ENCODE data around the gene RPL10A.

Gene RPL10A

GRCh38 chr6:35492258-35492973, 24.2 kb downstream of the RPL10A start:
- Mint-ChIP-seq H3K27ac (no peak overlapping the region), H3K27me3 (no peaks in the 10 kb centered on the region), H3K36me3 (no peaks in the 10 kb centered on the region), H3K9me3 (no peaks in the 10 kb centered on the region), H3K4me3 (no peak overlapping the region), H3K4me1 (peaks cover 8% of the 10 kb centered on the region)

- peaks cover 8% of the 10 kb centered on the region for H3K4me1 Mint-ChIP-seq
- H3K27ac Mint-ChIP-seq: no peak overlapping the region
- no peaks in the 10 kb centered on the region for H3K36me3 Mint-ChIP-seq
- no peaks in the 10 kb centered on the region for H3K9me3 Mint-ChIP-seq
- no peak overlapping the region for H3K4me3 Mint-ChIP-seq
- no peaks in the 10 kb centered on the region for H3K27me3 Mint-ChIP-seq
Measured at GRCh38 chr6:35492974-35493284, 24.7 kb downstream of the RPL10A start.

- Mint-ChIP-seq H3K4me3 (no peak overlapping the region), H3K27me3 (no peaks in the 10 kb centered on the region), H3K36me3 (no peaks in the 10 kb centered on the region), H3K27ac (no peak overlapping the region), H3K9me3 (no peaks in the 10 kb centered on the region), H3K4me1 (peaks cover 10% of the 10 kb centered on the region)
Measured at GRCh38 chr6:35493307-35493983, 25.2 kb downstream of the RPL10A start.

GRCh38 chr6:35494161-35494563, 26.0 kb downstream of the RPL10A start:
- Mint-ChIP-seq H3K4me3 (no peak overlapping the region), H3K27me3 (peaks cover 2% of the 10 kb centered on the region), H3K4me1 (peaks cover 14% of the 10 kb centered on the region), H3K27ac (no peak overlapping the region), H3K9me3 (no peaks in the 10 kb centered on the region), H3K36me3 (no peaks in the 10 kb centered on the region)

- no peaks in the 10 kb centered on the region for H3K36me3 Mint-ChIP-seq
- peaks cover 2% of the 10 kb centered on the region for H3K27me3 Mint-ChIP-seq
- H3K4me1 Mint-ChIP-seq: peaks cover 14% of the 10 kb centered on the region
- no peaks in the 10 kb centered on the region for H3K9me3 Mint-ChIP-seq
- peak overlapping the region; percentile 66 for H3K4me3 Mint-ChIP-seq
- peak overlapping the region; percentile 53 for H3K27ac Mint-ChIP-seq
Measured at GRCh38 chr6:35495258-35496035, 27.2 kb downstream of the RPL10A start.

GRCh38 chr6:35496036-35496840, 28.0 kb downstream of the RPL10A start:
- H3K36me3 Mint-ChIP-seq: no peaks in the 10 kb centered on the region

GRCh38 chr6:35496841-35497570, 28.8 kb downstream of the RPL10A start, which contains the start of gene TEAD3:
Gene TEAD3 (minus strand): TSS chr6:35497079.
- Mint-ChIP-seq H3K4me1 (peaks cover 14% of the 10 kb centered on the region), H3K9me3 (no peaks in the 10 kb centered on the region), H3K27me3 (peaks cover 4% of the 10 kb centered on the region), H3K36me3 (no peaks in the 10 kb centered on the region), H3K4me3 (peak within 1 kb of the TSS; percentile 87), H3K27ac (no peak within 1 kb of the TSS)

More at GRCh38 chr6:35496036-35496840, 28.0 kb downstream of the RPL10A start:
- H3K4me3 Mint-ChIP-seq: peak overlapping the region; percentile 66
- H3K9me3 Mint-ChIP-seq: no peaks in the 10 kb centered on the region
- peaks cover 14% of the 10 kb centered on the region for H3K4me1 Mint-ChIP-seq
- H3K27me3 Mint-ChIP-seq: peaks cover 2% of the 10 kb centered on the region
- no peak overlapping the region for H3K27ac Mint-ChIP-seq

- peaks cover 12% of the 10 kb centered on the region for H3K4me1 Mint-ChIP-seq
- H3K4me3 Mint-ChIP-seq: peak overlapping the region; percentile 87
- H3K27ac Mint-ChIP-seq: no peak overlapping the region
- peaks cover 4% of the 10 kb centered on the region for H3K27me3 Mint-ChIP-seq
- H3K9me3 Mint-ChIP-seq: no peaks in the 10 kb centered on the region
- no peaks in the 10 kb centered on the region for H3K36me3 Mint-ChIP-seq
Measured at GRCh38 chr6:35497571-35498421, 29.6 kb downstream of the RPL10A start.

- peaks cover 4% of the 10 kb centered on the region for H3K27me3 Mint-ChIP-seq
- peaks cover 10% of the 10 kb centered on the region for H3K4me1 Mint-ChIP-seq
- H3K27ac Mint-ChIP-seq: peak overlapping the region; percentile 94
- no peaks in the 10 kb centered on the region for H3K36me3 Mint-ChIP-seq
- peak overlapping the region; percentile 87 for H3K4me3 Mint-ChIP-seq
- H3K9me3 Mint-ChIP-seq: no peaks in the 10 kb centered on the region
Measured at GRCh38 chr6:35498422-35499067, 30.3 kb downstream of the RPL10A start.

- Mint-ChIP-seq H3K9me3 (no peaks in the 10 kb centered on the region), H3K36me3 (no peaks in the 10 kb centered on the region), H3K27ac (no peak overlapping the region), H3K4me3 (no peak overlapping the region), H3K4me1 (peaks cover 6% of the 10 kb centered on the region), H3K27me3 (peaks cover 4% of the 10 kb centered on the region)
Measured at GRCh38 chr6:35499372-35499771, 31.2 kb downstream of the RPL10A start.

- H3K4me1 Mint-ChIP-seq: peaks cover 6% of the 10 kb centered on the region
- no peaks in the 10 kb centered on the region for H3K36me3 Mint-ChIP-seq
- no peaks in the 10 kb centered on the region for H3K9me3 Mint-ChIP-seq
- H3K27me3 Mint-ChIP-seq: peaks cover 4% of the 10 kb centered on the region
- no peak overlapping the region for H3K4me3 Mint-ChIP-seq
- no peak overlapping the region for H3K27ac Mint-ChIP-seq
Measured at GRCh38 chr6:35500782-35501181, 32.6 kb downstream of the RPL10A start.

- no peaks in the 10 kb centered on the region for H3K36me3 Mint-ChIP-seq
- H3K27ac Mint-ChIP-seq: peak overlapping the region; percentile 84
- H3K4me3 Mint-ChIP-seq: no peak overlapping the region
- H3K4me1 Mint-ChIP-seq: peaks cover 6% of the 10 kb centered on the region
- peaks cover 4% of the 10 kb centered on the region for H3K27me3 Mint-ChIP-seq
- H3K9me3 Mint-ChIP-seq: no peaks in the 10 kb centered on the region
Measured at GRCh38 chr6:35501784-35502183, 33.6 kb downstream of the RPL10A start.

GRCh38 chr6:35503534-35503933, 35.3 kb downstream of the RPL10A start:
- peaks cover 3% of the 10 kb centered on the region for H3K4me1 Mint-ChIP-seq
- H3K27me3 Mint-ChIP-seq: peaks cover 4% of the 10 kb centered on the region
- no peak overlapping the region for H3K4me3 Mint-ChIP-seq
- no peaks in the 10 kb centered on the region for H3K9me3 Mint-ChIP-seq
- no peaks in the 10 kb centered on the region for H3K36me3 Mint-ChIP-seq
- H3K27ac Mint-ChIP-seq: no peak overlapping the region

GRCh38 chr6:35505999-35506412, 37.8 kb downstream of the RPL10A start:
- no peaks in the 10 kb centered on the region for H3K9me3 Mint-ChIP-seq

More at GRCh38 chr6:35505999-35506412, 37.8 kb downstream of the RPL10A start:
- H3K27me3 Mint-ChIP-seq: peaks cover 11% of the 10 kb centered on the region
- H3K4me3 Mint-ChIP-seq: no peak overlapping the region
- H3K36me3 Mint-ChIP-seq: no peaks in the 10 kb centered on the region
- H3K27ac Mint-ChIP-seq: no peak overlapping the region
- H3K4me1 Mint-ChIP-seq: no peaks in the 10 kb centered on the region

Measured in activated naive CD4-positive, alpha-beta T cell treated with anti-CD3 and anti-CD28 coated beads, Interleukin-2, amount 50 U/mL, for 24 hours (primary cell).